GM19351 (cell line): Measurements from ENCODE around the gene ITGA11.

Experiments used
- ATAC-seq: cut with Tn5 transposase; IDR thresholded peaks from one replicate; pipeline ENCODE4 v1.9.1; 2021; ENCODE audit warnings: mild to moderate bottlenecking, moderate library complexity; ENCODE audit not compliant: unreplicated experiment

Gene ITGA11

GRCh38 chr15:68333775-68334470 lies 98.0 kb downstream of the ITGA11 start:
- no peak for ATAC-seq

DNA sequence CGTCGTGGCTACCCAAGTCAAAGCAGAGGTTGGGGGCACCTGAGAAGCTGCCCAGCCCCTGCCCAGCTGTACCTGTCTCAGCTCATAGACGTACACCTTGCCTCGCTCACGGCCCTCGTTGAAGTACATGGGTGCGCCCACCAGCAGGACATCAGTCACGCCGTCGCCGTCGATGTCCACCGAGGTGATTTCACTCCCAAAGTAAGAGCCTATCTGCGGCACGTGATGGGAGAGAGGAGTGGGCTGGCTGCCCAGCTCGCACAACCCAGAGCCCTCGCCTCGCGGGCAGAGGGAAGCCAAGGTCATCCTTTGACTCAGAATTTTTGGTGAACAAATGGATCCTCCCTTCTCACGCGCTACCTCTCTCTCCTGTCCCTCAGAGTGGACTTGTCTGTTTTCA lies 99.7 kb downstream of the ITGA11 start:
- ATAC-seq, result no peak

DNA sequence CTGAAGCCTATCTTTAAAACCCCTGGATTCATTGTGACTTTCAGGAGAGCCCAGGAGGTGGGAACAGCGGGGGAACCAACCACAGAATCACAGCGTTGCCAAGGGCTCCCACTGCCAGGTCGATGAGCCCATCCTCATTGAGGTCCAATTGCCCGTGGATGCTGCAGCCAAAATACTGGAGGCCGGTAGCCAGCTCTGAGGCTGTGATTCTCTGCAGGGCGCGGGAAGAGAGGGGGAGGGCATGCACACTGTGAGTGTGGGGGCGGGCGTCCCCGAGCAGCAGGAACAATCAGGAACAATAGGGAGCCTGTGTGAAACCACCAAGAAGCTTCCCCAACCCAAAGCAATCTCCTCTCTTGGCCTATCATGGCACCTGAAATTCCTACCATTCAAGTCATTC lies 101.1 kb downstream of the ITGA11 start:
- no peak for ATAC-seq

DNA sequence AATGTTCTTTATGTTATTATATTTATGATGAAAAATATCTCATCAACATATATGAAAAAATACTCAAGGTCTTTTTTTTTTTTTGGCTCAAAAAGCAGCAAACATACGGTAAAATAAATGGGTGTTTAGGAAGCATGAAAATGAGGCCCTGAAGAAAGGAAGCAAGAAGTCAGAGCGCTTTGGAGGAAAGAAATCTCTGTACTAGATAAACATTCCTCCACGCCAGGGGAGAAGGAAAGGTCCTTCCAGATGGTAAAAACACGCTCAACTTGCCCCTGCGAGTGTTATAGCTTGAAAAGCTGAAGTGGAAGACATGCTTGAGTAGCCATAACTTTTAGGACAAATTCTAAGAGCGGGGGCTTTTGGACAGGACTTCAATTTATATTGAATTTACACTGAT lies 101.5 kb downstream of the ITGA11 start:
- no peak for ATAC-seq

DNA sequence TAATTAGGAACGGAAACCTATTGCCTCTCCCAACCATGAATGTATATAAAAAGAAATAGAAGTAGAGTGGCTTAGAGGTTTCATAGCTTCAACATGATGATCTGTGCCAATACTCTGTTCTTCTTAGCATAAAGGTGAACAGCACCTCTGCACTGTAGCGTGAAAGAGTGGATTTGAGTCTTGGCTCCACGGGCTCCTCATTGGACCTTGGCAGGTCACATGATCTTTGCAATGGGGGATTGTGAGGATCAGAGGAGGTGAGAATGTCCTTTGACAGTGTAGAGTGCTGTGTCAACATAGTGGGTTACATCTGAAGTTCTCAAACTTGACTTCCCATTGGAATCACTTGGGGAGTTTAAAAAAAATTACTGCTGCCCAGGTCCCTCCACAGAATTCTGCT lies 103.0 kb downstream of the ITGA11 start:
- no peak for ATAC-seq

- no peak for ATAC-seq
Observed at GRCh38 chr15:68328443-68328842, 103.5 kb downstream of the ITGA11 start.

DNA sequence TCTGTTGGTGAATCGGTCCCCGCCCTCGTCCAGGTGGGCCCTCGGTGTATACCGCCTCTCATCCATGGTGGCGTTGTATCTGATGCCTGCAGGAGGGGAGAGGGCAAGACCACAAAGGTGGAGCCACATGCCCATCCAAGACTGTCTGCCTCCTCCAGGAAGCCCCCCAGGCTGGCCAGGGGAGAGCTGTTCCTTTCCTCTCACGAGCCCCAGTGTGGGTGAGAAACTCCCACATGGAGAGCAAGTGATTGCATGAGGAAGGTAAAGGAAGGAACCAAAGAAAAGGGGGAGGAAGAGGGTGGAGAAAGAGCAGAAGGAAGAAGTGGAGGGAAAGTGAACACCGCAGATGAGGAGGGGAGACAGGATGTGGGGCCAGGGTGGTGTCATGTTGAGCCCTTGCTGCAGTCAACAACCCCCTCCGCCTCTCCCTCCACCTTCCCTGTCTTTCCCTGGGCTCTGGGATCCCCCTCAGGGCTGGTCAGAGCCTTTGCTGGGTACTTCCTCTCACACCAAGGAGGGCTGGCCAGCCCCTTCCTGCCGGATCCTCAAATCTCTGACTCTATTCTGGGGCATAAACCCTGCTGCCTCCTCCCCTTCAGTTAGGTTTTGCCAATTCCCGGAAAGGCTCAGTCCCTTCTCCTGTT lies 105.1 kb downstream of the ITGA11 start:
- ATAC-seq, result no peak

DNA sequence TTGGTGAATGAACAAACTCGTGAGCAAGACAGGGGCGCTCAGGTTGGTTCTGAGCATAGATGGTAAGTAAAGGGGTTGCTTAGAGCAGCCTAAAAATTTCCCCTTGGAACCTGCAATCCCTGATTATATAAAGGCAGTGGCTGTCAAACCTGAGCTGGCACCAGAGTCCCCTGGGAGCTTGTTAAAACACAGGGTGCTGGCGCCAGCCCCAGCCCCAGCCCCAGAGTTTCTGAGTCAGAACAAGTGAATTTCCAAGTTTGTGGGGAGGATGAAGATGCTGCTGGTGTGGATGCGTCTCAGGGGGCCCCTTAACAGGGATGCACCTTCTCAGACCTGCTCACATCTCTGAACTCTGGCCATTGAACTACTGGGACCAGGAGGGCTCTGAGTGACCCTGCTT lies 106.2 kb downstream of the ITGA11 start:
- ATAC-seq, result no peak

GRCh38 chr15:68322796-68323195 lies 109.2 kb downstream of the ITGA11 start:
- ATAC-seq, result no peak

DNA sequence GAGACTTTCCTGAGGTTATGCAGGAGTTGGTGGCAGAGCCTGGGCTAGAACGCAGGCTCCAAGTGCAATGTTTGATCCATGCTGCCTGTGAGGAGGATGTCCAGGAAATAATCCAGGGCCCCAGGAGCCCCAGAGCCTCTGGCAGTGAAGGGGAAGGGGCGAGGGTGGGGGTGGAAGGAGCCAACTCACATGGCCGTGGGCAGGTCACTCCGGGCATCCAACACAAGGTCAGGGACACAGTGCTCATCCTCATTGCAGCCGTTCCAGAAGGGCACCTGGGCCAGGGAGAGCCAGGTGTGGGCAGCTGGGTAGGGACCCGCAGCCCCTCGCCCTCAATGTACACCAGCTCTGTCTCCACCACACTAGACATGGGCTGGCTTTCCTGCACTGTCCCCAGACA lies 110.7 kb downstream of the ITGA11 start:
- no peak for ATAC-seq

DNA sequence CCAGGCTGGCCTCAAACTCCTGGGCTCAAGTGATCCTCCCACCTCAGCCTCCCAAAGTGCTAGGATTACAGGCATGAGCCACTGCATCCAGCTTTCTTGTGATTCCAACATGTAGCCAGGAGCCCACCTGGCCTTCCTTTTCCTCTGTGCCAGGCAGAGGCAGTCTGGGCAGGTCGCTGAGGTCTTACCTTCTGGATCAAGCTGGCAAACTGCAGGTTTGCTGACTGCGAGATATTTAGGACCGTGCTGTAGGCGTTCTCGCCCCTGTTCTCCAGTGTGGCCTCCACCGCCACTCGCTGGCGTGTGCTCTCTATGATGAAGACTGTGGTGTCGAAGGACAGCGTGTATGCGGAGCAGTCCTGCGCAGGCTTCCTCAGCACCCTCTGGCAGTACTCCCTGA lies 112.0 kb downstream of the ITGA11 start:
- ATAC-seq, result no peak

DNA sequence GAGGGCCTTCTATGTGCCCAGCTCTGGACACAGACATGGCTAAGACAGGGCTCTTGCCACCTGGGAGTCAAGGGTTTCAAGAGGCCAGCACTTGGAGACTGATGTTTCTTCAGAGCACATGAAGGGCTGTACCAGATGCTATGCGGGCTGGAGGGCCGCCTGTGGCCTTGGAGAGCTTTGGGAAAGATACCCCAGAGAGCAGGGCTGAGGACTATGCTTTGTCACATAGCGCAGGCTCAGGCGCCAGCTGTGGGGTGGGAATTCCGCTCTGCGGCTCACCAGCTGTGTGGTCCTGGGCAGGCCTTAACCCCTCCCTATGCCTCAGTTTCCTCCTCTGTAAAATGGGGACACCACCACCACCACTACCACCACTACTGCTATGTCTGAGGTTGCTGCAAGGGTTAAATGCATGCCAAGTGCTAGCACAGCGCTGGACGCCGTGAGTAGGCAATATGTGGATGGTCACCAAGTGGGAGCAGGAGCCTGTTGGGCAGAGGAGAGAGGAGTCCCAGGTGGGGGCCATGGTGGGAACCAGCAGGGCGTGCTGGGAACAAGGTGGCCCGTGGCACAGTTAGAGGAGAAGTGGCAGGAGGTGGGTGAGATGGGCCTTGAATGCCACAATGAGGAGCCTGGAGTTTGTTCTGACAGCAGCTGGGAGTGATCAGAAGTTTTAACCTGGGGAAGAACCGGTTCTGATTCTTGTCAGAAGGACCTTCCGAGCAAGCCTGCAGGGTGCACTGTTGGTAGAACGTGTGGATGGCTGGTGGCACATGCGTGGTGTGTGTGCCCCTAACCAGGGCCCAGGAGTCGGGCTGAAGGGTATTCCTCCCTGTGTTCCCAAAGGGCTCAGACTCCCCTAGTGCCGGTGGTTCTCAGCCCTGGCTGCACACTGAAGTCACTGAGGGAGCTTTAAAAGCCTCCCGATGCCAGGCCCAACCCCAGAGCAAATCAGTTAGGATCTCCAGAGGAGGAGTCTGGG lies 112.7 kb downstream of the ITGA11 start:
- no peak for ATAC-seq

DNA sequence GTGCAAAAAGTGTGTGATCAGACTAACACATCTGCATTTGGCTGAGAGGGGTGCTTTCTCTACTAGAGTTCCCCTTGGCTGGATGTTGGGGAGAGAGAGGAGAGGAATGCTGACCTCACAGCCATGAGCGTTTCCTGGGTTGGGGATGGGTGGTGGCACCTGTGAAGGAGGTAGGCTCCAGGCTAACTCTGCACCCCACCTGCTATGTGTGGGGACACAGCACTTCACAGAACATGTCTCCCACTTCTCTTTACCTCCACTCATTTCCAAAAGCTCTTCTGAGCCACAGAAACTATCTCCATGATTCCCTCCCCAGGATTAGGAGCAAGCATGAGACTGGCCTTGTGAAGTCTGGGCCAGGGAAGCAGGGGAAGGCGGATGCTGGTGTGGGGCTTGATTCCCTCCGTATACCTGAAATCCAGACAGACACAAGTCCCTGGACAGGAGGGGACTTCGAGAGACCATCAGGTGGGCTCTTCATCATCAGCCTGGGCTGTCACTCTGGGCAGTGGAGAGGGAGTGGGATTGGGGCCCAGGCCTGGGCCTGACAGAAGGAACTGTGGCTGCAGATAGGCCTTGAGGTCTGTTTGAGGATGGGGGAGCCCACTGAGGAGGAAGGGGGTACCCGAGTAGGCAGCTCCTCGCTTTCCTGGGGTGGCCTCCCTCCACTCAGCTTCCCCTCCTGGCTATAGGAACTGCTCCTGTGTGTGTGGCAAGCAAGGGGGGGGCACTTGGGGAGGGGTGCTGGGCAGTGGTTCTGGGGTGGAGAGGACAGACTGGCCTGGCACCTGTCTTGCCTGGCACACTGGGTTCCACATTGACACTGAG lies 113.7 kb downstream of the ITGA11 start:
- no peak for ATAC-seq

DNA sequence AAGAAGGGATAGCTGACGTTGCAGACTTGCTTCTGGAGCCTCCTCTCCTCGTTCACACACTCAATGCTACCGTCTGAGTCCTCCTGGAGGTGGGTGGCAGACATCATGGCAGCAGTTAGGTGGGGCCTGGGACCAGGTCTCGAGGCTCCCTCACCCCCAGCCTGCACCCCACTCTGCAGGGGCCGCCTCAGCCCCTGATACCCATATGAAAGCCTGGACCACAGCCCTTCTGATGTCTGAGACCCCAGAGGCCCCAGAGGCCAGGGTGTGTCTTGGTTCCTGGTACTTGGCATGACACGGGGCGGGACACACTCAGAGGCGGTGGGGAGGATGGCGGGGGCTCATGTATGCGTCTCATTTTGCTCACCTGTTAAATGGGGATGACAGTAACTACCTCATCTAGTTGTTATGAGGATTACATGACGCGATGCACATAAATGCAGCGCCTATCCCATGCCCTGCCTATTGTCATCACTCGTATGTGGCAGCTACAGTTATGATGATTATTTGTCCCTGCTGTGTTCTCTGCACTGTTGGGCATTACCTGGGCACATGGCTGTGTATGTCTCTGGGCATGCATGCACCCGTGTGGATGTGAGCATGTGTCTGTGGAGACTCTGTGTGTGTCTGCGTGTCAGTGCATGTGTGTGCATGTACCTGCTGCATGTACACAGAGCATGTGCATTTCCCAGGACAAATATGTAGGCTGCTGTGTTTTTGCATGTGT lies 114.5 kb downstream of the ITGA11 start:
- ATAC-seq, result no peak

GRCh38 chr15:68316061-68316804 lies 115.7 kb downstream of the ITGA11 start:
- ATAC-seq, result no peak

GRCh38 chr15:68315495-68316031 lies 116.4 kb downstream of the ITGA11 start:
- no peak for ATAC-seq

- no peak for ATAC-seq
Observed at GRCh38 chr15:68315035-68315434, 116.9 kb downstream of the ITGA11 start.

DNA sequence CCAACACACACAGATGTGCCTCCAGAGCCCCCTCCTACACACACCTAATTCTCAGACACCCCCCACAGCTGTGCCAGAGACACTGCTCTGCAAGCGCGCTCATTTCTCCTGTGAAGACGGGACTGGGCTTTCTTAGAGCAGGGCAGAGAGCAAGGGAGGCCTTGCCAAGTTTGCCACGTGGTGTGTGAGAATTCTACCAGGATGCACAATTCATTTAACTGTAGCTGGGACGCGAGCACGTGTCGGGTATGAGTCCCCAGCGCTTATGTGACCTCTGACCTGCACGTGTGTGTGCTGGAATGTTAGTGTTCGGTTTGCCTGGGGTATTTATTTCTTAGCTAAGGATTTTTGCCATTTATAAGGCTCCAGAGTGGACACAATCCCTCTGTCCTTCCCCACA lies 117.4 kb downstream of the ITGA11 start:
- no peak for ATAC-seq
